HL-60/S4 treated with retinoic acid at 250 ng/mL for 4 days and 3 days (cell line): Measurements from ENCODE around the gene DENND5B.
"Not testable (repeated sequence)": the region's sequence is repeated elsewhere in the genome, so short reads cannot be mapped to it uniquely, and the experiment has no call there.

Experiments used
- in situ Hi-C: fragments of 300-500 bp; cut with MboI; formaldehyde crosslinking; loops from 2 replicates; pipeline ENCODE4 v1.7.0; 2022; ENCODE audit warnings: low sequenced_read_pairs

Gene DENND5B

DNA sequence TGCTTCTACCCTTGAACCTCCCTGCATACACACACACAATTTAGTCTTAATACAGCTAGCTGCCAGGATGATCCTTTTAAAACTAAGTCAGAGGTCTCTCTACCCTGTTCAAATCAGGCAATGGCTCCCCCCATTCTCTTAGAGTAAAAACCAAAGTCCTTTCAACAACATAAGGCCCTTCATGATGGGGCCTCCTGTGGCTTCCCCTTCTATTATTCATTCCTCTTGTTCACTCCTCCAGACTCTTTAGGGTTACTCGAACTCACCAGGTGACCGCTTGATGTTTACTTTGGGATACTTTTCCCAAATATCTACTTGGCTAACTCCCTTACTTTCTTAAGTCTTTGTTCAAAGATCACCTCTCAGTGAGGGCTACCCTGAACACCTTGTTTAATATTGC is 30.4 kb downstream of the DENND5B start:
- in situ Hi-C loops = no loop called here

DNA sequence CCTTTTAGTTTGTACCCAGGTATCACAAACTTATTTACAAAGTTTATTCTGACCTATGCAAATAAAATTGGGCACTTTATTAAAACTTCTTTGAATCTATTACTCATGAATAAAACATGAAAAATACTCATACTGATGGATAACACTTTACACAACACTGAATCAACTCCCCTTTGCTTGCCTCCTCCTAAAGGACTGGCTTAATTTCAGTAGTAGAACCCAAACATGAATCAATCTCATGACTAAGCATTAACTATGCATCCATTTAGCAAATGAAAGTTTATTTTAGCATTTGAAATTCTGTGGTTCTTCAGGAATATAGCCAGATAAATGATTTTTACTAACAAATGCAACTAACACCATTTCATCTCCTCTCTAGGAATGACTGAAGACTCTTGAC is 32.4 kb downstream of the DENND5B start:
- in situ Hi-C loops = no loop called here

DNA sequence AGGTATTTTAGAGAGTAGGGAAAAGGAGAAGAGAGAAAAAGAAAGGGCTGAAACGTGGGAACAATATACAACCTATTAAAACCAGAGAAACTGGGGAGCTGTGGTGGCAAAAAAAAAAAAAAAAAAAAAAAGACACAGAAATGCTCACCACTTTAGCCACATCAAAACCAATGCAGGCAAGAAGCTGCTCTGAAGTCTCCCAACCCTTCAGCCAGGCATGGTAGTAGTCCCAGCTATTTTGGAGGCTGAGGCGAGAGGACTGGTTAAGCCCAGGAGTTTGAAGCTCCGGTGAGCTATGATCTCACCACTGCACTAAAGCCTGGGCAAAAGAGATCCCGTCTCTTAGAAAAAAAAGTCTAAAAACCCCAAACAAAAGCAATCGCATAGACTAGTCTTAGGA is 33.2 kb downstream of the DENND5B start:
- in situ Hi-C loops = no loop called here

DNA sequence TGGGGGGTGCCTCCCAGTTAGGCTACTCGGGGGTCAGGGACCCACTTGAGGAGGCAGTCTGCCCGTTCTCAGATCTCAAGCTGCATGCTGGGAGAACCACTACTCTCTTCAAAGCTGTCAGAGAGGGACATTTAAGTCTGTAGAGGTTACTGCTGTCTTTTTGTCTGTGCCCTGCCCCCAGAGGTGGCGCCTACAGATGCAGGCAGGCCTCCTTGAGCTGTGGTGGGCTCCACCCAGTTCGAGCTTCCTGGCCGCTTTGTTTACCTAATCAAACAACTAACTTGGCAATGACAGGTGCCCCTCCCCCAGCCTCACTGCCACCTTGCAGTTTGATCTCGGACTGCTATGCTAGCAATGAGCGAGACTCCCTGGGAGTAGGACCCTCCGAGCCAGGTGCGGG is 35.5 kb downstream of the DENND5B start:
- in situ Hi-C loops = not testable (repeated sequence)

DNA sequence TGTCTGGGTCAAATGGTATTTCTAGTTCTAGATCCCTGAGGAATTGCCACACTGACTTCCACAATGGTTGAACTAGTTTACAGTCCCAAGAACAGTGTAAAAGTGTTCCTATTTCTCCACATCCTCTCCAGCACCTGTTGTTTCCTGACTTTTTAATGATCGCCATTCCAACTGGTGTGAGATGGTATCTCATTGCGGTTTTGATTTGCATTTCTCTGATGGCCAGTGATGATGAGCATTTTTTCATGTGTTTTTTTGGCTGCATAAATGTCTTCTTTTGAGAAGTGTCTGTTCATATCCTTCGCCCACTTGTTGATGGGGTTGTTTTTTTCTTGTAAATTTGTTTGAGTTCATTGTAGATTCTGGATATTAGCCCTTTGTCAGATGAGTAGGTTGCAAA is 40.3 kb downstream of the DENND5B start:
- in situ Hi-C loops = not testable (repeated sequence)

DNA sequence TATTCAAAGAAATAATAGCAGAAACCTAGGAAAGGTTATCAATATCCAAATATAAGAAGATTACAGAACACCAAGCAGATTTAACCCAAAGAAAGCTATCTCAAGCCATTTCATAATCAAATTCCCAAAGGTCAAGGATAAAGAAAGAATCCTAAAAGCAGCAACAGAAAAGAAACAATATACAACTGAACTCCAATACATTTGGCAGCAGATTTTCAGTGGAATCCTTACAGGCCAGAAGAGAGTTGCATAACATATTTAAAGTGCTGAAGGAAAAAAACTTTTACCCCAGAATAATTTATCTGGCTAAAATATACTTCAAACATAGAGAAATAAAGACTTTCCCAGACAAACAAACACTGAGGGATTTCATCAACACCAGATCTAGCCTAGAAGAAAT is 54.3 kb downstream of the DENND5B start:
- in situ Hi-C loops = no loop called here

DNA sequence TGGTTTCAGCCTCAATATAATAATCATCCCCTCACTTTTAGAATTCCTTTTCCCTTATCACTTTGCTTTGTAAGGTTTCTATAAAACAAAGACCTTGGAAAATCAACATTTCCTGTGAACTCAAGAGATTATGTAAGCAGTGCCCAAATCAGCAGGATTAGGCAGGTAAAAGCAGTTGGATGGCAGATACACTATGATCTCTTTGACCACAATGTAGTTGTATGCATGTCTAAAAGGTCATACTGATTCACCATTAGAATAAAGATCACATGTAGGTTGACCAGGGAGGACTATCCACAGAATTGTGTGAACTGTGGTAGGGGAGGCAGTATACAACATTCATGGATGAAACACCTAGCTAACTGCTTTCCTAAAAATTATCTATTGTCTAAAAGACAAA is 57.5 kb downstream of the DENND5B start:
- in situ Hi-C loops = no loop called here

DNA sequence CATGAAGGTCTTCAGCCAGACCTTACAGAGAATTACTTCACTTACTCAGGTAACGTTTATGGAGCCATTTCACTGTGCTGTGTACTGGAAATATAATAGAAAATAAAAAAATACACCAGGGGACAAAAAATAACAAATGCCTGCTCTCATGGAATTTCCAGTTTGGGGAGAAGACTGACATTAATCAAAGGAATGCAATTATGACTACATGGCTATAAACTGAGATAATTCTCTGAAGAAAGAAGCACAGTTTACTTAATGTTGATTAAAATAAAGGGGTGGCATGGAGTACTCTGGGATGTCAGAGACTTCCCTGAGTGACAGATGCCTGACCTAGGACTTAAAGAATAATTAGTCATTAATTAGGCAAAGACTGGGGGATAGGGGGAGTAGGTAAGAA is 59.0 kb downstream of the DENND5B start:
- in situ Hi-C loops = no loop called here

DNA sequence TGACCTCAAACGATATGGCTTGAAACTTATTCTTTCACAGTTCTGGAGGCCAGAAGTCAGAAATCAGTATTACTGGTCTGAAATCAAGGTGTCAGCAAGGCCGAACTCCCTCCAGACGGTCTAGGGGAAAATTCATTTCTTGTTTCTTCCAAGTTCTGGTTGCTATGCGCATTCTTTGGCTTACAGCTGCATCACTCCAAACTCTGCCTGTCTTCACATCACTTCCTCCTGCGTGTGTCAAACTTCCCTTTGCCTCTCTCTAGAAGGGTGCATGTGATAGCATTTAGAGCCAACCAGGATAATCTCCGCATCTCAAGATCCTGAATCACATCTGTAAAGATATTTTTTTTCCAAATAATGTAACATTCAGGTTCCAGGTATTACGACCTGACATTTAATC is 62.8 kb downstream of the DENND5B start:
- in situ Hi-C loops = no loop called here

DNA sequence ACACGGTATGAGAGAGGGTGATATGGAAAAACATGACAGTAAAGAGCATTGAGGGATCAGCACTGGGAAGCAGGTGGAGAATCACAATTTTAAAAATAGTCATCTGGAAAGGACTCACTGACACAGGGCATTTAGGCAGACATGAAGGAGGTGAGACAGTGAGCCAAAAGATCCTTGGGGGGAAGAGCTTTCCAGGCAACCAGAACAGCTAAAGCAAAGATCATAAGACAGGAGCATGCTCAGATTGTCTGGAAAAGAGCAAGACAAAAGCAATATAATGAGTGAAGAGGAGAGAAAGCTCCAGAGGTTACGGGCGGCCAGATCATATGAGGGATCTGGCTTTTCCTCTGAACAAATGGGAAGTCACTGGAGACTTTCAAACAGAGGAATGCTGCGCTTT is 63.9 kb downstream of the DENND5B start:
- in situ Hi-C loops = no loop called here

DNA sequence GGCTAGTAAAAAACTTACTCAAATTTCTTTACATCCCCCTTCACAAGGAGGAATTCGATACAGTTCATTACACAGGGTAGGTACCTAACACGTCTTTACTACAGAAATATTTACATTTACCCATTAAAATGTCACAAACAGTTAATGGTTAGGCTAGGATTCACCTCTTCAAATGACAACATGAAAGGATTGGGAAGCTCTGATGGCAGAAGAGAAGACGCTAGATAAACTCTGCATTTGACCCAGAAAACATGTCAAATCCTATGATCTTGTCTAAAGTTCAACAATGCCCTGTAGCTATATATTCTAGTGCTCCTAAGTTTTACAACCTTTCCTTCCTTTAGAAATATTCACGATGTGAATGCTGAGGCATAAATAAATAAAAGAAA is 64.8 kb downstream of the DENND5B start:
- in situ Hi-C loops = no loop called here

DNA sequence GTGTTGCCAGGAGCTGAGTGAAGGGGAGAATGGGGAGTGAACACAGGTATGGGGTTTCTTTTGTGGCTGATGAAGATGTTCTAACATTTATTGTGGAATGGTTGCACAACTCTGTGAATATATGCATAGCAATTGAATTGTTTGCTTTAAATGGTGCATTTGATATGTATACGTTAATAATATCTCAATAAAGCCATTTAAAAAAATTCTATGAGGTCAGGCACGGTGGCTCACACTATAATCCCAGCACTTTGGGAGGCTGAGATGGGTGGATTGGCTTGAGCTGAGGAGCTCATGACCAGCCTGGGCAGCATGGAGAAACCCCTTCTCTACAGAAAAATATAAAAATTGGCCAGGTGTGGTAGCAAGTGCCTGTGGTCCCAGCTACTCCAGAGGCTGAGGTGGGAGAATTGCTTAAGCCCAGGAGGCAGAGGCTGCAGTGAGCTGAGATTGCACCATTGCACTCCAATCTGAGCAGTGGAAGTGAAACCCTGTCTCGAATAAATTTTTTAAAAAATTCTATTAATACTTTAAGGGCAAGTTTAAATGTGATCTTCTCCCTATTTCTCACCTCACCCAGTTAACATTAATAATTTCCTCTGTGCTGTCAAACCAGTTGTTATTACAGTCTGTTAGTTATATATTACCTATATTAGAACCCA is 65.3 kb downstream of the DENND5B start:
- in situ Hi-C loops = no loop called here

DNA sequence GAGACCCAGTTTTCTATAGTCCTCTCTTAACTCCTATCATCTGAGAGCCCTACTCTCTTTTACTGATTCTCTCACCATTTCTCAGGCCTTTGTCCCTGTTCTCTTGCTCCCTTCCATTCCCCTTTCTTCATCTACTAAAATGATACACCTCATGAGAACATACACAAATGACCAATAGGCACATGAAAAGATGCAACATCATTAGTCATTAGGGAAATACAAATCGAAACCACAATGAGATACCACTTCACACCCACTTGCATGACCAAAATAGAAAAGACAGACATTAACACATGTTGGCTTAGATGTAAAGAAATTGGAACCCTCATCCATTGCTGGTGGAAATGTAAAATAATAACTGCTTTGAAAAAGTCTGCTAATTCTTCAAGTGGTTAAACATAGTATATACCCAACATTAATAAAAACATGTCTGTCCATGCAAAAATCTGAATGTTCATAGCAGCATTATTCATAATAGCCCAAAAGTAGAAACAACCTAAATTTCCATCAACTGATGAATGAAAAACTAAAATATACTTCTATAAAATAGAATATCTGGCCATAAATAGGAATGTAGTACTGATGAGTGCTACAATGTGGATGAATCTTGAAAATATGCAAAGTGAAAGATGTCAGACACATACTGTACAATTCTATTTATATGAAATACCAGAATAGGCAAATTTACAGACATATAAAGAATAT is 66.0 kb downstream of the DENND5B start:
- in situ Hi-C loops = no loop called here

DNA sequence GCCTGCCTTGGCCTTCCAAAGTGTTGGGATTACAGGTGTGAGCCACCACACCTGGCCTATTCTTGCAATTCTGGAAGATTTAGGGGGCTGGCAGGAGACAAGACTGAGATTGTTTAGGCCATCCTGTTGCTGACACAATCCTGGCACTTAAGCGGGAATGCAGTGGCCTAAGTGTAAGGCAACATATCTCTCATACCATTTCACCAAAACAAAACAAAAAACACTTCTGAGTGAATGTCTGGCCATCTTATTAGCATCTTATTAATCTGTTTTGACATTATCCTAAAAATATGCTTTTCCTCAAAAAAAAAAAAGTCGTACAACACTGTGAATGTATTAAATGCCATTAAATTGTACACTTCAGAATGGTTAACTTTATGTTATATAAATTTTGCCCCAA is 67.6 kb downstream of the DENND5B start:
- in situ Hi-C loops = no loop called here

DNA sequence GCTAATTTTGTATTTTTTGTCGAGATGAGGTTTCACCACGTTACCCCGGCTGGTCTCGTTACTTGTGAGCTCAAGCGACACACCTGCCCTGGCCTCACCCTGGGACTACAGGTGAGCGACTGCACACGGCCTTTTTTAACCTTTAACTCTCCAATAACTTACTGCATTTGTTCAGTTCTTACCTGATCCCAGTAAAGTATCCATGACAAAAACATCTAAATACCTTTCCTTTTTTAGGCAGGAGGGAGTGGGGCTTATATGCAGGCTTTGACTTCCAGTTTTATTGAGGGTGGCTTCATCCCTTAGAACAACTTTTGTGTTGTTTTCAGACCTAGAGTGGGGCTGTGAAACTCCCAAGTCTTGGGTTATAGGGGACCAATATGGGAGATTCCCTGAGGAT is 68.3 kb downstream of the DENND5B start:
- in situ Hi-C loops = no loop called here

DNA sequence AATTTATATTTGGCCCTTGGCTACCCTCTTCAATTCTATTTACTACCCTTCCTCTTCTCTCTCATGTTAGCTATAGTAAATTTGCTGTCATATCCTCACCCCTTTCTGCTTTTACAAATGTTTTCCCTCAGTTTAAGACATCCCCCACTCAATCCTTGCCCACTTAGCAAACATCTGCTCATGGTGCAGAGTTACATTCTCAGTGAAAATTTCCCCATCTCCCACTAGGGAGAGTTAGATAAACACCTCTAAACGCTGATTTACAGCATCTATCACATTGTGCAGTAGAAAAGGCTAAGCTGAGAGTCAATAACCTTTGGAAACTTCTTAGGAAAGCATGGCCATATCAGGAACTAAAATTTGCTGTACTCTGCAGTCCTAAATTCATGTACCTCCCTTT is 69.0 kb downstream of the DENND5B start:
- in situ Hi-C loops = no loop called here

DNA sequence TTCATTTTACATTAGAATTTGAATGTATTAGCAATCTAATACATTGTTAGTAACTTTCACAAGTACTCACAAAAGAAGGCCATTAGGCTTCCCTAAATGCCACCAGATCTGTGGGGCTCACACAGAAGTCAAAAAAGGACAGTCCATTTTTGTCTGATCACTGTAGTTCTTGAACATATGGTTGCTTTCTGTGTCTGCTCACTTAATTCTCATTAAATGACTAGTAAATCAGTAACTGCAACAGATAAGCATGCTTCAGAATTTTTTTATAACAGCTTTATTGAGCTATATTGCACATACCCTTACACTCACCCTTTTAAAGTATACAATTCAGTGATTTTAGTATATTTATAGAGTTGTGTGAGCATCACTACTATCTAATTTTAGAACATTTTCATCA is 71.4 kb downstream of the DENND5B start:
- in situ Hi-C loops = no loop called here

DNA sequence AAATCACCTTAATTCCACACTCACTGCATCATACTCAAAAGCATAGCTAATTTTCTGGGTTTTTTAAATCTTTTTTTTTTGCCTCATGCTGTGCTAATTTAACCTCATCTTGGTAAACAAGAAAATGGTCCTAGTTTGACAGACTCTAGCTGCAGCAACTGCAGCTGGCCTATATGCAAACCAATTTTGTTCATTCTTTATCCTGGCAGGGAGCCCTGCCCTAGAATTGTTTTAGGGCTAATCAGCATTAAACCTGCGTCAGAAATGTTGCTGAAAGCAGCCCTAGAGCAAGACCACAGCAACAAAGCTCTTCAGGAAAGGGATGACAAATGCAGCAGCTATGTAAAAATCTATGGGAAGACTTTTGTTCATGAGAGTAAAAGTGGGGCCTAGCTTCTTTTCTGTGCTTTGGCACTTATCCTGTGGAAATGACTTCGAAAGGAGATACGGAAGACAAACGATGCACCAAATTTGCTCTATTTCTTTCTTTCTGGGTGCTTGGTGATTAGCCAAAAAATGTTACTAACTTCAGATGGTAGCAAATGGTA is 72.2 kb downstream of the DENND5B start:
- in situ Hi-C loops = no loop called here

DNA sequence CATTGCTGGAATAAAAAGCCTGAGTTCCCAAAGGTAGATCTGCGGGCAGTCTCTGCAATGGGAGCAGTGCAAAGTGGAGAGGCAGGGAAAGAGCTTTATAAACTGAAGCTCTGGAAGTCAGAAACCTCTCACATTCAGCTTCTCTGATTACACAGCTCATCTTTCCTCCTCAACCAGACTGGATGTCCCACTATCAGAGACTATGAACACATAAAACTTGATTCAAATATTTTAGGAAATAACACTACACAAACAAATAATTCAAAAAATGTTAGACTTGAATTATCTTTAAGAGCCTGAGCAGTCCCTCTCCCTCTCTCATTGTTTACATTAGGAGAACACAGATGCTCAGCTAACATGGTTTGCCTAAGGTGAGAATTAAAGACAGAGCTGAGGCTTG is 72.9 kb downstream of the DENND5B start:
- in situ Hi-C loops = no loop called here

DNA sequence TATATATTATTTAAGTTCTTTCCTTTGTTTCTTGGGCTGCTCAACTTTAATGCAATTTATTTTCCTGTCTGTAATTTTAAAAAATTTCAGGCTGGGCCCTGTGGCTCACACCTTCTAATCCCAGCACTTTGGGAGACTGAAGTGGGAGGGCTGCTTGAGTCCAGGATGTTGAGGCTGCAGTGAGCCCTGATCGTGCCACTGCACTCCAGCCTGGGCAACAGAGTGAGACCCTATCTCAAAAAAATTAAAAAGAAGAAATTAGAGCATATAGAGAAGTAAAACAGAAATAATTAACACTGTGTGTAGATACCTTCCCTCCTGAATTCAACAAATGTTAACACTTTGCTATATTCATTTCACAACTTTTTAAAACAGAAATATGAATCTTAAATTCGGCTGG is 74.2 kb downstream of the DENND5B start:
- in situ Hi-C loops = no loop called here

DNA sequence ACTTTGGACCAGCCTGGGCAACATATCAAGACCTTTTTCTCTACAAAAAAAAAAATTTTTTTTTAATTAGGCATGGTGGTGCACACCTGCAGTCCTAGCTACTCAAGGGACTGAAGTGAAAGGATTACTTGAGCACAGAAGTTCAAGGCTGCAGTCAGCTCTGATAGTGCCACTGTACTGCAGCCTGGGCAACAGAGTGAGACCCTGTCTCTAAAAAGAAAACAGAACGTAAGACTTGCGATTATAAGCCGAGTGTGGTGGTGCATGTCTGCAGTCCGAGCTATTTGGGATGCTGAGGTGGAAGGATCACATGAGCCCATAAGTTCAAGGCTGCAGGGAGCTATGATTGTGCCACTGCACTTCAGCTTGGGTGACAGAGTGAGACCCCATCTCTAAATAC is 76.0 kb downstream of the DENND5B start:
- in situ Hi-C loops = no loop called here

DNA sequence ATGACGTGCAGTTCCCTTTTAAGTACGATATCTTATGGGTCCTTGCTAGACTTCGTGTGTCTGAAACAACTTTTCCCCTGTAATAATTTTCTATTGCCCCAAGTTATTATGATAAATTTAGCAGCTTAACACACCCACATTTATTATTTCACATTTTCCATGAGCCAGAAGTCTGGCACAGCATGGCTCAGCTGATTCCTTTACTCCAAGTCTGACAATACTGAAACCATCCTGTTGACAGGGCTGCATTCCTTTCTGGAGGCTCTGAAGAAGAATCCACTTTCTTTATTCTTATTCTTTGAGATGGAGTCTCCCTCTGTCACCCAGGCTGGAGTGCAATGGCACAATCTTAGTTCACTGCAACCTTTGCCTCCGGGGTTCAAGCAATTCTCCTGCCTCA is 80.9 kb downstream of the DENND5B start:
- in situ Hi-C loops = no loop called here
